ENCODE results near the gene HNRNPH2. TPM values are rescaled to one million over a fixed set of nuclear protein-coding genes. Genes with fewer than 3 reads are reported as not detected.
A peak's percentile ranks its signal among the peaks of the same experiment; 100 is the strongest.

HNRNPH2 gene
- total and polyA plus RNA-seq, 12 donors: 44.3 to 182 (median 69.9) TPM

DNA sequence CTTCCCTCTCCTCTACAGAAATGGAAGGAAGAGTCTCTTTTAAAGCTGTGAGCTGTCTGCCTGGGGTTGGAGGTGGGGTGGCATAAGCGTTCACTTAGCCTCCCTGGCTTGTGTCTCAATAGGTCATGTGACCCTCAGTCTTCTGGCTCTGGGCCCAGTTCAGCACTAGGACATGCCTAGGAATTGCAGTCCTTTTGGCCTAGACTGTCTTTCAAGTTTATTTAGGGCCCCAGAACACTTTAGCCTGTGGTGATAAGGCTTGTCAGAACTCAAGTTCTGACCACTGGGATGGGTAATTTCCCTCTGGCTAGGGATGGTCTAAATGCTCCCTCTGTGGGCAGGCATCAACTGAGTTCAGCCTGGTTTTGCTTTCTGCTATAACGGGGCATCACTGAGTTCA is 42.9 kb downstream of the HNRNPH2 start:
- Histone ChIP-seq H3K4me3 (no peak overlapping the region), H3K27ac (peak overlapping the region in 1 of 5 donors; percentile 2), H3K36me3 (replicated peaks in 1 of 2) (no peaks in the 10 kb centered on the region), H3K9me3 (replicated peaks in 1 of 3) (no peaks in the 10 kb centered on the region), H3K27me3 (no peaks in the 10 kb centered on the region), H3K4me1 (replicated peaks in 1 of 2) (no peaks in the 10 kb centered on the region)
- peak in 3 of 7 donors; percentile 11 to 84 (median 75) for DNase-seq
- no peak for TF ChIP-seq POLR2A (IDR thresholded peaks at IDR 0.05)
- TF ChIP-seq, protein P1, sequence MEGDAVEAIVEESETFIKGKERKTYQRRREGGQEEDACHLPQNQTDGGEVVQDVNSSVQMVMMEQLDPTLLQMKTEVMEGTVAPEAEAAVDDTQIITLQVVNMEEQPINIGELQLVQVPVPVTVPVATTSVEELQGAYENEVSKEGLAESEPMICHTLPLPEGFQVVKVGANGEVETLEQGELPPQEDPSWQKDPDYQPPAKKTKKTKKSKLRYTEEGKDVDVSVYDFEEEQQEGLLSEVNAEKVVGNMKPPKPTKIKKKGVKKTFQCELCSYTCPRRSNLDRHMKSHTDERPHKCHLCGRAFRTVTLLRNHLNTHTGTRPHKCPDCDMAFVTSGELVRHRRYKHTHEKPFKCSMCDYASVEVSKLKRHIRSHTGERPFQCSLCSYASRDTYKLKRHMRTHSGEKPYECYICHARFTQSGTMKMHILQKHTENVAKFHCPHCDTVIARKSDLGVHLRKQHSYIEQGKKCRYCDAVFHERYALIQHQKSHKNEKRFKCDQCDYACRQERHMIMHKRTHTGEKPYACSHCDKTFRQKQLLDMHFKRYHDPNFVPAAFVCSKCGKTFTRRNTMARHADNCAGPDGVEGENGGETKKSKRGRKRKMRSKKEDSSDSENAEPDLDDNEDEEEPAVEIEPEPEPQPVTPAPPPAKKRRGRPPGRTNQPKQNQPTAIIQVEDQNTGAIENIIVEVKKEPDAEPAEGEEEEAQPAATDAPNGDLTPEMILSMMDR (IDR thresholded peaks at IDR 0.05): no peak
- WGBS, 4 donors: 39 to 78% (median 49%) methylated on average over 2 of the region's 2 CpGs
- intact Hi-C loops (cut with DNase I): no loop called here

DNA sequence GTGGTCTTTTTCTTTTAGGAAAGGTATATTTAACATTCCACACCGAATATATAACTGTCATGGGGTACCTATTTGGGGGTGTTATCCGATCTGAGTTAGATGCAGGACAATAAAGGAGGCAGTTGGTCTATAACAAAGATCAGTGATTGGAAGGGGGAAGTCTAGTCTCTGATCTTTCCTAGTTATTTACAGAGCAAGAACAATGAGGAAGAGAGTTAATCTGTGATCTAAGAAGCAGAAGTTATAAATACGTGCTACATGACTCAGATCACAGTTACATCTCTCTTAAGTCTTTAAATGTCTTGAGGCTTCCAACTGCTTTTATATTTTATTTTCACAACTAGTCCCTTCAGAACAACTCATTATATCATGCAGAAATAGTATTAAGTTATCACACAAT is 44.0 kb downstream of the HNRNPH2 start:
- no peaks in the 10 kb centered on the region for H3K4me1 ChIP-seq (replicated peaks in 1 of 2)
- no peaks in the 10 kb centered on the region for H3K9me3 ChIP-seq (replicated peaks in 1 of 3)
- H3K27me3 ChIP-seq: no peaks in the 10 kb centered on the region
- H3K36me3 ChIP-seq (replicated peaks in 1 of 2): no peaks in the 10 kb centered on the region
- no peak for DNase-seq
- intact Hi-C loops (cut with DNase I): no loop called here
- no peak overlapping the region for H3K4me3 ChIP-seq
- H3K27ac ChIP-seq: no peak overlapping the region
- TF ChIP-seq, protein P1 (IDR thresholded peaks at IDR 0.05): no peak
- no peak for TF ChIP-seq POLR2A (IDR thresholded peaks at IDR 0.05)
- WGBS, 4 donors: 66 to 87% (median 73%) methylated on average over 3 of the region's 3 CpGs

DNA sequence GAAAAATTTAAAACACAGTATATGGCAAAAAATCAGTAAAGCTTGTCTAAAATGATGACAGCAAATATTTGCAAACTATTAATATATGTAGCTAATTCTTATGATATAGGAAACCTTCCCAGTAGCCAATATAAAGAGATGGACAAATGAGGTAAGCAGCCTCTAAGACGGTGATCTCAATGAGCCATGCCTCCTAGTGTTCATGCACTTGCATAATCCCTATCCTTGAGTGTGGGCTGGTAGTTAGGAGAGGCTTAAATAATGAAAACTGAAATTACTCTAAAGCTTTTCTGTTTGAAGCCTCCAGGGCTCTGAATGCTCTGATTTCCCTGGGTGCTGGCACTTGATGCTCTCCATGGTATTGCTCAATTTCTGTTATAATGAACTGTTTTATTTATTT is 52.6 kb downstream of the HNRNPH2 start:
- WGBS, 4 donors: 48 to 78% (median 51%) methylated on average over 1 of the region's 1 CpG
- H3K9me3 ChIP-seq (replicated peaks in 1 of 3): no peaks in the 10 kb centered on the region
- TF ChIP-seq, protein P1 (IDR thresholded peaks at IDR 0.05): no peak
- no peak for TF ChIP-seq POLR2A (IDR thresholded peaks at IDR 0.05)
- intact Hi-C loops (cut with DNase I): no loop called here
- no peak overlapping the region for H3K27ac ChIP-seq
- no peak overlapping the region for H3K4me3 ChIP-seq
- no peaks in the 10 kb centered on the region for H3K36me3 ChIP-seq (replicated peaks in 1 of 2)
- DNase-seq: no peak
- no peaks in the 10 kb centered on the region for H3K4me1 ChIP-seq (replicated peaks in 1 of 2)
- no peaks in the 10 kb centered on the region for H3K27me3 ChIP-seq

DNA sequence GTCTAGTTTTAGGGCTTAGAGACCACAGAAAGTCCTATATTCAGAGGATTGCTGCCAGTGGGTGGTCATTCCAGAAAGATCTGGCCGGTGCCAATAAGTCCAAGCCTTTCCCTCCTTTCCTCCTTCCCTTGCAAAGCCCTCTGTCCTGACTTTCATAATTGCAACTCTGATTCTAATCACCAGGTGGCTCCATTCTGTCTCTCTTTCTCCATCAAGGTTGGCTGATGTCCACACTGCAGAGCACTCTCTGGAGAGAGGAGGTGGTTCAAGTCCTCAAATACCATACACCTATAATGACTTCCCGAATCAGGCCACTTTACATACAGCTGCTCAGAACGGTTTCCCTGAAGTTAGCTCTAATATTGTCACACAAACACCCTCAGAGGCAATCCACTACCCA is 54.9 kb downstream of the HNRNPH2 start:
- WGBS, 4 donors: 51 to 88% (median 63%) methylated on average over 3 of the region's 3 CpGs
- peak in 4 of 7 donors; percentile 24 to 38 (median 29) for DNase-seq
- intact Hi-C loops (cut with DNase I): no loop called here
- no peaks in the 10 kb centered on the region for H3K9me3 ChIP-seq (replicated peaks in 1 of 3)
- no peak overlapping the region for H3K4me3 ChIP-seq
- no peaks in the 10 kb centered on the region for H3K36me3 ChIP-seq (replicated peaks in 1 of 2)
- no peak for TF ChIP-seq POLR2A (IDR thresholded peaks at IDR 0.05)
- TF ChIP-seq, protein P1 (IDR thresholded peaks at IDR 0.05): peak in 5 of 6 experiments; percentile 25 to 49 (median 42)
- no peak overlapping the region for H3K27ac ChIP-seq
- H3K4me1 ChIP-seq (replicated peaks in 1 of 2): no peaks in the 10 kb centered on the region
- H3K27me3 ChIP-seq: no peaks in the 10 kb centered on the region

Other genes starting within 250 kb of the HNRNPH2 start
- gene DRP2, start 188.4 kb upstream of the HNRNPH2 start, total RNA-seq: under 1 TPM in 5 of 9 donors, not detected in 4; 0.04 to 0.30 (median 0.21) TPM
- under 1 TPM; 0.24 to 0.32 (median 0.26) TPM for gene DRP2, start 188.4 kb upstream of the HNRNPH2 start, polyA plus RNA-seq
- gene TAF7L, start 116.9 kb upstream of the HNRNPH2 start, total RNA-seq: under 1 TPM in 2 of 9 donors, not detected in 7; 0.27 to 0.33 TPM
- under 1 TPM; 0.15 to 0.24 (median 0.16) TPM for gene TAF7L, start 116.9 kb upstream of the HNRNPH2 start, polyA plus RNA-seq
- gene TIMM8A, start 59.5 kb upstream of the HNRNPH2 start, total RNA-seq: 10 to 100 TPM in 4 of 9 donors, 1 to 10 TPM in 5; 1.5 to 14.9 (median 8.7) TPM
- 10 to 100 TPM in 1 of 3 donors, 1 to 10 TPM in 2; 4.2 to 12.7 (median 5.0) TPM for gene TIMM8A, start 59.5 kb upstream of the HNRNPH2 start, polyA plus RNA-seq
- gene BTK, start 22.0 kb upstream of the HNRNPH2 start, total RNA-seq: 10 to 100 TPM in 1 of 9 donors, 1 to 10 TPM in 8; 1.3 to 14.8 (median 6.0) TPM
- 1 to 10 TPM; 4.0 to 6.3 (median 5.0) TPM for gene BTK, start 22.0 kb upstream of the HNRNPH2 start, polyA plus RNA-seq
- 1,000 to 10,000 TPM in 3 of 9 donors, 100 to 1,000 TPM in 6; 122 to 1,462 (median 194) TPM for gene RPL36A, start 17.2 kb upstream of the HNRNPH2 start, total RNA-seq
- 1,000 to 10,000 TPM in 2 of 3 donors, 100 to 1,000 TPM in 1; 990 to 3,551 (median 1,778) TPM for gene RPL36A, start 17.2 kb upstream of the HNRNPH2 start, polyA plus RNA-seq
- gene GLA, start 297 bp upstream of the HNRNPH2 start, total RNA-seq: 10 to 100 TPM; 18.5 to 76.1 (median 43.4) TPM
- 100 to 1,000 TPM in 1 of 3 donors, 10 to 100 TPM in 2; 70.4 to 123 (median 91.5) TPM for gene GLA, start 297 bp upstream of the HNRNPH2 start, polyA plus RNA-seq
- 10 to 100 TPM in 6 of 9 donors, 1 to 10 TPM in 3; 7.2 to 50.9 (median 17.2) TPM for gene ARMCX4, start 77.2 kb downstream of the HNRNPH2 start, total RNA-seq
- 10 to 100 TPM; 19.1 to 52.0 (median 32.7) TPM for gene ARMCX4, start 77.2 kb downstream of the HNRNPH2 start, polyA plus RNA-seq
- 10 to 100 TPM; 25.7 to 73.5 (median 46.7) TPM for gene ARMCX1, start 142.3 kb downstream of the HNRNPH2 start, total RNA-seq
- gene ARMCX1, start 142.3 kb downstream of the HNRNPH2 start, polyA plus RNA-seq: 10 to 100 TPM; 19.1 to 79.6 (median 26.7) TPM
- 100 to 1,000 TPM in 1 of 9 donors, 10 to 100 TPM in 8; 10.1 to 164 (median 48.4) TPM for gene ARMCX6, start 209.8 kb downstream of the HNRNPH2 start, total RNA-seq
- gene ARMCX6, start 209.8 kb downstream of the HNRNPH2 start, polyA plus RNA-seq: 100 to 1,000 TPM in 1 of 3 donors, 10 to 100 TPM in 2; 24.8 to 134 (median 31.9) TPM
- gene ARMCX3, start 214.9 kb downstream of the HNRNPH2 start, total RNA-seq: 100 to 1,000 TPM in 4 of 9 donors, 10 to 100 TPM in 5; 64.8 to 261 (median 98.5) TPM
- gene ARMCX3, start 214.9 kb downstream of the HNRNPH2 start, polyA plus RNA-seq: 100 to 1,000 TPM in 1 of 3 donors, 10 to 100 TPM in 2; 36.6 to 276 (median 69.8) TPM

Measured in adrenal gland (tissue), 12 donors.